Left ventricle myocardium inferior (tissue), 1 donor: ENCODE results near the gene MGLL. TPM values are rescaled to one million over a fixed set of nuclear protein-coding genes. Genes with fewer than 3 reads are reported as not detected.

Experiments
- DNase-seq: peaks from one replicate; pipeline ENCODE4 v3.0.0-alpha.2; 2020
- H3K27ac ChIP-seq: fragments of 200-600 bp; replicated peaks from 2 replicates; pipeline ENCODE4 v1.8.0; 2021
- H3K27me3 ChIP-seq: fragments of 200-600 bp; 2 replicates; pipeline ENCODE4 v1.8.0; 2021; ENCODE audit warnings: low read depth
- H3K36me3 ChIP-seq: fragments of 200-600 bp; 2 replicates; pipeline ENCODE4 v1.8.0; 2021
- H3K4me1 ChIP-seq: fragments of 200-600 bp; 2 replicates; pipeline ENCODE4 v1.8.0; 2021
- H3K4me3 ChIP-seq: fragments of 200-600 bp; 2 replicates; pipeline ENCODE4 v1.8.0; 2021; ENCODE audit warnings: mild to moderate bottlenecking, moderate library complexity
- H3K9me3 ChIP-seq: fragments of 200-600 bp; replicated peaks from 2 replicates; pipeline ENCODE4 v1.8.0; 2021
- intact Hi-C: fragments of 100-400 bp; cut with micrococcal nuclease; formaldehyde crosslinking; loops from one replicate; pipeline ENCODE4 v1.11.0; 2022
- total RNA-seq: library from RNA; stranded (reverse); fragmentation: NEBNext Ultra II Directional; extraction: Animal tissue kit (Norgen Biotek cat#: 25700); gene quantifications from one replicate; pipeline ENCODE4 v1.2.1, GENCODE V29; 2021
- TF ChIP-seq, protein P1 (sequence below): fragments of 200-600 bp; IDR thresholded peaks from 2 replicates; pipeline ENCODE4 v1.8.0; 2021; ENCODE audit warnings: antibody characterized with exemption, mild to moderate bottlenecking, borderline replicate concordance
- donor health status: DM: no; HTN: yes; CAD: no; lungs with severe emphysema.

Gene MGLL
- total RNA-seq, 1 donor from 2014 or later: 67.0 TPM

DNA sequence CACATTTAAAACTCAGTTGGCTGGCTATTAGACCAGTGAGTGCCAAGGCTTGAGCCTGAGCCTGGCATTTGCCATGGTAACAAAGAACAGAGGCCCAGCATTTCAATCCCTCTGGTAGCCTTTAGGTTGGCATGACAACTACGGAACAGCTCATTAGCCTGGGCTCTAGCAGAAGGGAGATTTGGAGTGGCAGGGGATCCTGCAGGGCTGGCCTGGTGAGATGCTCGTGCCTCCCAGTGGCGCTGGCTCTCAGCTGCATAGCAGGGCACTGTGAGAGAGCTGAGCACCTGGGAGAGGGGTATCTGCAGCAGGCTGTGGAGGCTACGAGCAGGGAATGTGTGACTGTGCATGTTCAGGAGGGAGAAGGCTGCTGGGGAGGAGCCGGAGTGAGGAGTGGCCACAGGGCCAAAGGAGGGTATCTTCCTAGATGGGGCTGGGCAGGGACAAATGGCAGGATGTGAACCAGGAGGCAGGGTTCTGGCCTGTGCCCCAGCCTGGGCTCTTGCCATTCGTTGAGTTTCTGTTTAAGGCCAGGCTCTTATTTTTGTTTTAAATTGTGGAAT lies 155.1 kb downstream of the MGLL start:
- Histone ChIP-seq H3K4me3 (no peak overlapping the region), H3K27me3 (no peaks in the 10 kb centered on the region), H3K27ac (no peak overlapping the region), H3K9me3 (no peaks in the 10 kb centered on the region), H3K4me1 (peaks cover 8% of the 10 kb centered on the region), H3K36me3 (no peaks in the 10 kb centered on the region)
- TF ChIP-seq, protein P1, sequence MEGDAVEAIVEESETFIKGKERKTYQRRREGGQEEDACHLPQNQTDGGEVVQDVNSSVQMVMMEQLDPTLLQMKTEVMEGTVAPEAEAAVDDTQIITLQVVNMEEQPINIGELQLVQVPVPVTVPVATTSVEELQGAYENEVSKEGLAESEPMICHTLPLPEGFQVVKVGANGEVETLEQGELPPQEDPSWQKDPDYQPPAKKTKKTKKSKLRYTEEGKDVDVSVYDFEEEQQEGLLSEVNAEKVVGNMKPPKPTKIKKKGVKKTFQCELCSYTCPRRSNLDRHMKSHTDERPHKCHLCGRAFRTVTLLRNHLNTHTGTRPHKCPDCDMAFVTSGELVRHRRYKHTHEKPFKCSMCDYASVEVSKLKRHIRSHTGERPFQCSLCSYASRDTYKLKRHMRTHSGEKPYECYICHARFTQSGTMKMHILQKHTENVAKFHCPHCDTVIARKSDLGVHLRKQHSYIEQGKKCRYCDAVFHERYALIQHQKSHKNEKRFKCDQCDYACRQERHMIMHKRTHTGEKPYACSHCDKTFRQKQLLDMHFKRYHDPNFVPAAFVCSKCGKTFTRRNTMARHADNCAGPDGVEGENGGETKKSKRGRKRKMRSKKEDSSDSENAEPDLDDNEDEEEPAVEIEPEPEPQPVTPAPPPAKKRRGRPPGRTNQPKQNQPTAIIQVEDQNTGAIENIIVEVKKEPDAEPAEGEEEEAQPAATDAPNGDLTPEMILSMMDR: no peak
- intact Hi-C loops: no loop called here
- no peak for DNase-seq

- intact Hi-C loops: no loop called here
- Histone ChIP-seq H3K27ac (no peak overlapping the region), H3K27me3 (no peaks in the 10 kb centered on the region), H3K4me3 (no peak overlapping the region), H3K36me3 (no peaks in the 10 kb centered on the region), H3K9me3 (no peaks in the 10 kb centered on the region), H3K4me1 (peaks cover 3% of the 10 kb centered on the region)
- TF ChIP-seq, protein P1: no peak
- no peak for DNase-seq
Measured at GRCh38 chr3:127666676-127667075, 155.6 kb downstream of the MGLL start.

DNA sequence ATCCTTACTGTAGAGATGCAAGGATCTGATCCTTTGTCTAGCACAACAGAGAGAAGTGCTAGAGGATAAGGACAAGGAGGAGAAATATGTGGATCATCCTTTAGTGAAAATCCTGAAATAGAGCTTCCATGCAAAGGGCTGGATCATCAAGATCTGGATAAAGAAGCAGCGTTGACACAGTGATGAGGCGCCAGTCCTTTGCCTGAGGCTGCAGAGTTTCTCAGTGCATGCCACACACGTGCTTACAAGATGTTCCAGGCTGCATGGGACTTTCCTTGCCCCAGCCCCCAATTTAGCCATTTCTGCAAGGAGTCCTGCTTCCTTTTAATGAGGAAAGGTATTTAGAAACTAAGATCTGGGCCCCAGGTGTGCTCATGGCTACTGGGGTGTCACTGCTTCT lies 156.7 kb downstream of the MGLL start:
- Histone ChIP-seq H3K4me3 (no peak overlapping the region), H3K27ac (no peak overlapping the region), H3K36me3 (no peaks in the 10 kb centered on the region), H3K27me3 (no peaks in the 10 kb centered on the region), H3K4me1 (no peaks in the 10 kb centered on the region), H3K9me3 (no peaks in the 10 kb centered on the region)
- no peak for DNase-seq
- TF ChIP-seq, protein P1: no peak
- intact Hi-C loops: no loop called here

- Histone ChIP-seq H3K27me3 (no peaks in the 10 kb centered on the region), H3K4me1 (no peaks in the 10 kb centered on the region), H3K27ac (no peak overlapping the region), H3K4me3 (no peak overlapping the region), H3K36me3 (no peaks in the 10 kb centered on the region), H3K9me3 (no peaks in the 10 kb centered on the region)
- intact Hi-C loops: no loop called here
- TF ChIP-seq, protein P1: no peak
- DNase-seq: no peak
Measured at GRCh38 chr3:127665165-127665564, 157.2 kb downstream of the MGLL start.

DNA sequence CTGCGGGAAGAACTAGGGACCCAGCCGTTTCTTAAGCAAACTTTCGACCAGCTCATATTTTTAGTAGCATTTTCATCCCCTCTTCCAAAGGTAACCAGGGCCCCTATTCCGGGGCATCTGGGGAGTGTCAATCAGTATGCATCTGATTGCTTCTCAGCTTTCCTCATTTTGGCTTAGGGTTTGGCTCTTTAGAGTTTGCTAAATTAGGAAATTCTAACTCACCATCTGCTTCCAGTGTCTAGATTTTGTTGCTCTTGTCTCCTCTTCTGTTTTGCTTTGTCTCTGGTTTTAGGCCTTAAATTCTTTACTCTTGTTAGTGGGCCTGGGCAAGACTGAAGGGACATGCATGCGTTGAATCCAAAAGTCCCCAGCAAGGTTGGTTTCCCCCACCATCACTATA lies 159.2 kb downstream of the MGLL start:
- no peak for DNase-seq
- intact Hi-C loops: no loop called here
- Histone ChIP-seq H3K4me1 (no peaks in the 10 kb centered on the region), H3K27ac (peak overlapping the region; percentile 44), H3K36me3 (no peaks in the 10 kb centered on the region), H3K4me3 (no peak overlapping the region), H3K9me3 (no peaks in the 10 kb centered on the region), H3K27me3 (no peaks in the 10 kb centered on the region)
- TF ChIP-seq, protein P1: no peak
